ENCODE results near the gene CCDC7.
"Not testable (repeated sequence)": the region's sequence is repeated elsewhere in the genome, so short reads cannot be mapped to it uniquely, and the experiment has no call there.

The CCDC7 gene

GRCh38 chr10:32888161-32888927 lies 442.4 kb downstream of the CCDC7 start:
- DNase-seq (ENCODE audit: low read depth), result no peak

- DNase-seq (ENCODE audit: low read depth), result no peak
These were observed 443.8 kb downstream of the CCDC7 start for GRCh38 chr10:32889631-32890212.

GRCh38 chr10:32890444-32890843 lies 444.5 kb downstream of the CCDC7 start:
- no peak for DNase-seq (ENCODE audit: low read depth)

DNA sequence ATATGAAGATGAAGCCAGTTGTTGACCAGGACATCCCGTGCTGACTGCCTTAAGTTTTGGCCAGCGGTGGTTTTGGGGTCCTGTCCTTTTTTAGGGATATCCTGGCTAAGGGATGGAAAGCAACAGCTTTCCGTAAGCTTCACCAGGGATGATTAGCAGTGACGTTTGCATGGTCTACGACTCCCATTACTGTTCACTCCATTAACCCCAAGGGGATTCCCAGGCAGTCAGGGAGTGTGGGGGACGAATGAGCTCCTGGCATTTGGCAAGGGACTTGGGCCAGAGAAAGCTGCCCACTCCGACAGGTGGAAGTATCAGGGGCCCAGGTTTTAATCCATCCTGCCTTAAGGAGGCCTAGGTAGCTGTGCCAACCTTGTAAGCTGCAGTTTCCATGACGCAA lies 445.3 kb downstream of the CCDC7 start:
- no peak for DNase-seq (ENCODE audit: low read depth)

DNA sequence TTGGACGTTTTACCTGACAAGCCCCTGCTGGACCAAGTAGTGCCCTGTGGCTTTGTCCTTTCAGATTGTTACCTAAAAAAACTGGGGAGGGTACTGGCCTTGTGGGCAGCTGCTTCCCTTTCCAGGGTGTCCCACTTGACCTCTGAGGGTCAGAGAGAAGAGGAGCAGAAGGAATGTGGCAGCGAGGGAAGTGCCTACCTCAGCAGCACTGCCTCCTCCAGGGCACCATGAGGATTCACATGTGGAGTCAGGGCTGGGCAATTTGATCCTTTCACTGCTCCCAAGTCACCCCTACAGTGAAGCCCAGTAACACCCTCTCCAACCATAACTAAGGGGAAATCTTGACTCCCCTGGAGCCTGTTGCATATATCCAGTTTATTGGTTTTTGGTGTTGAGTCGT lies 447.5 kb downstream of the CCDC7 start:
- DNase-seq (ENCODE audit: low read depth), result no peak

DNA sequence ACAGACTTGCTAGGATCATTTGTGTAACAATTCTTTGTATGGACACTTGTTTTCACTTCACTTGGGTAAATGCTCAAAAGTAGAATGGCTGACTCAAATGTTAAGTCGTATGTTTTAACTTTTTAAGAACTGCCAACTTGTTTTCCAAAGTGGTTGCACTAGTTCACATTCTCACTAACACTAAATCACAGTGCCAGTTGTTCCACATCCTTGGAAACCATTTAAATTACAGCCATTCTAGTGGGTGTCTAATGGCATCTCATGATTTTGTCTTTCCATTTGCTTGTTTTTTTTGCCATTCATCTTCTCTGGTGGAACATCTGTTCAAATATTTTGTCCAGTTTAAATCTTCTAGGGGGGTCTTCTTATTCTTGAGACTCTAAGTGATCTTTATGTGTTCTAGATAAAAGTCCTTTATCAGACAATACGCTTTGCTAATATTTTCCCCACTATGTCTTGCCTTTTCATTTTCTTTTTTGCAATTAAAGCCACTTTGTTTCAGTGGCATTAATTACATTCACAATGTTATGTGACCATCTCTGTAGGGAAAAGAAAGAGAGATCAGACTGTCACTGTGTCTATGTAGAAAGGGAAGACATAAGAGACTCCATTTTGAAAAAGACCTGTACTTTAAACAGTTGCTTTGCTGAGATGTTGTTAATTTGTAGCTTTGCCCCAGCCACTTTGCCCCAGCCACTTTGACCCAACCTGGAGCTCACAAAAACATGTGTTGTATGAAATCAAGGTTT lies 448.1 kb downstream of the CCDC7 start:
- DNase-seq (ENCODE audit: low read depth), result no peak

DNA sequence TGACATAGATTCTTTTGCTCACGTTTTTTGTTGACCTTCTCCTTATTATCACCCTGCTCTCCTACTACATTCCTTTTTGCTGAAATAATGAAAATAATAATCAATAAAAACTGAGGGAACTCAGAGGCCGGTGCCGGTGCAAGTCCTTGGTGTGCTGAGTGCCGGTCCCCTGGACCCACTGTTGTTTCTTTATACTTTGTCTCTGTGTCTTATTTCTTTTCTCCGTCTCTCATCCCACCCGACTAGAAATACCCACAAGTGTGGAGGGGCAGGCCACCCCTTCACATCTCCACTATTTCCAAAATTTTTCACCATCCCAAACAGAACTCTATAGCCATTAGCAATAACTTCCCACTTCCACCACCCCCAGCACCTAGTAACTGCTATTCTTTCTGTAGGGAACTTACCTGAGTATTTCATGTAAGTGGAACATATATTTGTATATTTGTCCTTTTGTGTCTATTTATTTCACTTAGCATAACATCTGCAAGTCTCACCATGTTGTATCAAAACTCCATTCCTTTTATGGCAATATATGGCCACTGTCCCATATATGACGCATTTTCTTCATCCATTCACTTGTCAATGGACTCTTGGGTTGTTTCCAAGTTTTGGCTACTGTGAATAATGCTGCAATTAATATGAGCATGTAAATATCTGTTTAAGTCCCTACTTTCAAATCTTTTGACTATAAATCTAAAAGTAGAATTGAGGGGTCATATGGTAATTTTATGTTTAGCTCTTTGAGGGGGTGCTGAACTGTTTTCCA lies 449.4 kb downstream of the CCDC7 start:
- DNase-seq (ENCODE audit: low read depth), result not testable (repeated sequence)

DNA sequence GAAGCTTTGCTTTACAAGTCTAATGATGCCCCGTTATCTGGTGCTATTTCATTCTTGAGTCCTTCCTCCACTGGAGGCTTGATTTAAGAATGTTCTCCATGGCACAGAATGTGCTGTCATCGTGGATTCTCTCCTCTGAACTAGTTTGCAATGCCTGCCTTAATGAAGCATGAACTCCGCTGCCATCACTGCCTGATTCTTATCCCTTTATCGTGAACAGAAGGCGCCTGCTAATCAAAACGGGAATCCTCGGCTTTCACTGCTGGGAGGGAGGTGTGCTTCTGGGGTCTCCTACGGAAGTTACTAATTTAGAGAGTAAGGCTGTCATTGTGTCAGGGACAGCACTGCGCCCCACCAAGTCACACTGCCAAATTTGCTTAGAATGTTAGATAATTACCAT lies 455.9 kb downstream of the CCDC7 start:
- DNase-seq (ENCODE audit: low read depth), result no peak

DNA sequence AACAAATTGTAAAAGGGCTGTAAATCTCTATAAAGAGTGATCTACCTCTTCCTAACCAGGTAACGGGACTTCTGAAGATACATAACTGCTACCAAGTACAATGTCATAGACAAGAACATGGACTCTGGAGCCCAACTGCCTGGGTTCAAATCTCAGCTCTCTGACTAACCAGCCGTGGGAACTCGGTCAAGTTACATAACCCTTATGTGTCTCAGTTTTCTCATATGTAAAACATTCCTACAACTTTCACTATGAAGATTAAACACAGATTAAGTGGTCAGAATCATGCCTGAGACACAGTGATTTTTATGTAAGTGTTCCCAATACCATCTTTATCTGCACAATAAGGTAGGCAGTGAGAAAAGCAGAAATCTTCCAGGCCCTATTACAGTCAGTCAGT lies 459.5 kb downstream of the CCDC7 start:
- DNase-seq (ENCODE audit: low read depth), result no peak

DNA sequence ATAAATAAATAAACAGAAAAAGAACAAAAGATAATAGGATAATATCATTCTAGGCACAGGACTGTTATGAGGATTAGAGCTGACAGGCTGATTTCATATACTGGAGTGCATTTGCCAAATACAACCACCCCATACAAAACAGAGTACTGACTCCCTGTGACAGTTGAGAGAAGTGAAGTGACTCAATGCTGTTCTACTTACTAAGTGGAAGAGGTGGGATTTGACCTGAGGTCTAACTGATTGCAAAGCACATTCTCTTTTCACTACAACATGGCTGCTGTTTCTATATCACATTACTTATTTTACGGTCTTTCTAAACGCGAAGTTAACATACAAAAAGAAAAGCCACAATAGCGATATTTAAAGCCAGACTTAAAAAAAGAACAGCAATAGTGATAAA lies 460.7 kb downstream of the CCDC7 start:
- DNase-seq (ENCODE audit: low read depth), result no peak

- DNase-seq (ENCODE audit: low read depth), result no peak
These were observed 463.5 kb downstream of the CCDC7 start for GRCh38 chr10:32909456-32909855.

DNA sequence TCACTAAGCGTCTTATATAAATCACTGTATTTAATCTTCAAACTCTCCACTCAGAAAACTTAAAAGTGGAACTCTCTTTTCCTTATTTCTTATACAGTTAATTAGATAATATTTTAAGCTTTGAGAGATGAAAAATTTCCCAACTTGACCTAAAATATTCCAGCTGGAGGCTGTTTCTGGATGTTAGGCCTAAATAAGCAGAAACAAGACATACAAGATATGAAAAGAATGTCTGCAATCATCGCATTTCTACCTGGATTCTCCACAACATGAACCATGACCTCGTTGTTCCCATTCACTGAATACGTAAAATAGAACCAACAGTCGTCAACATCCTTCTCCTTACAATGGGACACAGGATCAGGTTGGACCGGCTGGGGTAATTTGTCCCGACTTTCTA lies 464.0 kb downstream of the CCDC7 start:
- not testable (repeated sequence) for DNase-seq (ENCODE audit: low read depth)

- DNase-seq (ENCODE audit: low read depth), result no peak
These were observed 465.5 kb downstream of the CCDC7 start for GRCh38 chr10:32911285-32912016.

DNA sequence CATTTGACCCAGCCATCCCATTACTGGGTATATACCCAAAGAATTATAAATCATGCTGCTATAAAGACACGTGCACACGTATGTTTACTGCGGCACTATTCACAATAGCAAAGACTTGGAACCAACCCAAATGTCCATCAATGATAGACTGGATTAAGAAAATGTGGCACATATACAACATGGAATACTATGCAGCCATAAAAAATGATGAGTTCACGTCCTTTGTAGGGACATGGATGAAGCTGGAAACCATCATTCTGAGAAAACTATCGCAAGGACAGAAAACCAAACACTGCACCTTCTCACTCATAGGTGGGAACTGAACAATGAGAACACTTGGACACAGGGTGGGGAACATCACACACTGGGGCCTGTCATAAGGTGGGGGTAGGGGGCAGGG lies 471.9 kb downstream of the CCDC7 start:
- DNase-seq (ENCODE audit: low read depth), result not testable (repeated sequence)

DNA sequence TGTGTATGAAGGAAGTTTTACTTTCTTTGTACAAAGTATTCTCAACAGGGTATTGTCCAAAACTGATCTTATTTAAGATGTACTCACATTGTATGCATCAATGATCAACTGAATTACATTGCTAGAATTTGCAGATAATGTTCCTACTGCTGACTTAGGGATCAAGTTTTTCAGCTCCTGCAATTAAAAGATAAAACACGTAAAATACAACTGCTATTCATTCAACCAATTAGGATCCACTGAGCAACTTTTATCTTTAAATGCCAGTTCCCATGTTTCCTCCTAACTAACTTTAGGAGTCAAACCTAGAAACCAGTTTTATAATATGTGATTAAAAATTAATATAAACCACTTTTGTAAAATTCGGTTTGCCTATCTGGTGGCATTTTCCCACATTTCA lies 476.2 kb downstream of the CCDC7 start:
- no peak for DNase-seq (ENCODE audit: low read depth)

GRCh38 chr10:32923134-32923533 lies 477.2 kb downstream of the CCDC7 start:
- DNase-seq (ENCODE audit: low read depth), result no peak

- no peak for DNase-seq (ENCODE audit: low read depth)
These were observed 477.9 kb downstream of the CCDC7 start for GRCh38 chr10:32923849-32924248.
